ENCODE measurements around the gene TRUB2.

The TRUB2 gene

GRCh38 chr9:128265348-128265847, 56.8 kb downstream of the TRUB2 start:
- no peak for DNase-seq

- no peak for DNase-seq
These were observed 59.6 kb downstream of the TRUB2 start for GRCh38 chr9:128262687-128263086.

- DNase-seq = no peak
These were observed 61.9 kb downstream of the TRUB2 start for GRCh38 chr9:128260340-128260739.

GRCh38 chr9:128259156-128259555, 63.1 kb downstream of the TRUB2 start:
- no peak for DNase-seq

- DNase-seq = no peak
These were observed 63.9 kb downstream of the TRUB2 start for GRCh38 chr9:128258326-128258725.

- DNase-seq = no peak
These were observed 64.3 kb downstream of the TRUB2 start for GRCh38 chr9:128257907-128258306.

- no peak for DNase-seq
These were observed 65.0 kb downstream of the TRUB2 start for GRCh38 chr9:128257086-128257825.
